ENCODE measurements around the gene GPR107. TPM values are rescaled to one million over a fixed set of nuclear protein-coding genes. Genes with fewer than 3 reads are reported as not detected.

The GPR107 gene
- total and polyA plus RNA-seq, 2 of the 8 experiments (the other 6 are each of a cell fraction or from before 2014, with no cell fraction given): 19.3 to 30.7 TPM

GRCh38 chr9:130110596-130111021, 56.9 kb downstream of the GPR107 start:
- DNase-seq (ENCODE audit: low read depth in 1 of 2, low spot score in 2 of 2): no peak
- H4K20me1 ChIP-seq (replicated peaks in 1 of 2; ENCODE audit: control insufficient read depth in 1 of 2, insufficient read depth in 2 of 2, low read length in 2 of 2): no peaks in the 10 kb centered on the region
- H3K23me2 ChIP-seq (ENCODE audit: low read depth, low read length): no peaks in the 10 kb centered on the region
- H3K79me1 ChIP-seq (ENCODE audit: low read depth, low read length): no peaks in the 10 kb centered on the region
- ChIA-PET POLR2A (ENCODE audit: partially characterized antibody) (no interaction called here), CTCF (ENCODE audit: partially characterized antibody) (interaction anchor here (0.6 to 6.9 kb wide), 11 partner anchors 9 to 376 kb away, joined by 3 to 35 read pairs (median 3); no protein-coding TSS in a partner anchor)
- H3K9me3 ChIP-seq (ENCODE audit: insufficient read depth in 2 of 2, low read depth in 1 of 2, low read length in 1 of 2): no peaks in the 10 kb centered on the region
- H4K91ac ChIP-seq (replicated peaks; ENCODE audit: insufficient read length, low read length): no peak overlapping the region
- no peak overlapping the region for H2BK12ac ChIP-seq (ENCODE audit: low read depth, low read length)
- H3K79me2 ChIP-seq (ENCODE audit: control insufficient read depth in 1 of 2, insufficient read depth in 2 of 2, low read length in 2 of 2): no peaks in the 10 kb centered on the region
- no peak overlapping the region for H4K5ac ChIP-seq (ENCODE audit: insufficient read length, low read depth, low read length)
- no peak overlapping the region for H3K23ac ChIP-seq (ENCODE audit: insufficient read length)
- H2BK15ac ChIP-seq (ENCODE audit: low read length): no peak overlapping the region
- 83% methylated on average over 7 of the region's 7 CpGs; no CpG with 5 or more reads in 1 of the 2 experiments for WGBS, 2 experiments (ENCODE audit: extremely low coverage in 1 of 2, insufficient coverage in 1 of 2, insufficient read length in 1 of 2, insufficient replicate concordance in 2 of 2, low coverage in 1 of 2, low lambda C conversion rate in 2 of 2, missing lambda C conversion rate in 1 of 2)
- no peak overlapping the region for H3K27ac ChIP-seq (ENCODE audit: low read depth, low read length)
- H3K9ac ChIP-seq (replicated peaks in 1 of 4; ENCODE audit: extremely low read depth in 1 of 4, low read depth in 3 of 4, low read length in 3 of 4): no peak overlapping the region
- H3K56ac ChIP-seq (replicated peaks; ENCODE audit: insufficient read length, low read depth, low read length): no peak overlapping the region
- H3K18ac ChIP-seq (ENCODE audit: extremely low read depth, low read length): no peak overlapping the region
- H2BK20ac ChIP-seq (ENCODE audit: low read length): no peak overlapping the region
- no peak for FAIRE-seq
- H3K4me3 ChIP-seq (ENCODE audit: extremely low read depth in 1 of 4, insufficient read depth in 2 of 4, low read depth in 3 of 4, low read length in 4 of 4): no peak overlapping the region
- no peak overlapping the region for H3K4ac ChIP-seq (replicated peaks; ENCODE audit: insufficient read length, low read depth, low read length)
- H3K4me1 ChIP-seq (replicated peaks in 1 of 4; ENCODE audit: control insufficient read depth in 3 of 4, insufficient read depth in 4 of 4, low read length in 3 of 4): peaks cover 0 to 3% (median 0%) of the 10 kb centered on the region in 4 experiments; a peak in 1 of 7 replicates
- H3K27me3 ChIP-seq (replicated peaks in 1 of 4; ENCODE audit: control insufficient read depth in 3 of 4, extremely low read depth in 1 of 4, insufficient read depth in 3 of 4, low read length in 3 of 4): no peaks in the 10 kb centered on the region
- no peak overlapping the region for H4K8ac ChIP-seq (ENCODE audit: extremely low read depth, insufficient read depth, low read length)
- no peak overlapping the region for H3K14ac ChIP-seq (ENCODE audit: insufficient read length)
- H2AK5ac ChIP-seq (ENCODE audit: low read depth, low read length): no peak overlapping the region
- H2AFZ ChIP-seq (ENCODE audit: low read length): no peak overlapping the region
- H3K36me3 ChIP-seq (ENCODE audit: control insufficient read depth in 2 of 4, insufficient read depth in 4 of 4, low read length in 3 of 4): peaks cover 3 to 8% (median 3%) of the 10 kb centered on the region in 4 experiments; a peak in 4 of 8 replicates
- H2BK5ac ChIP-seq (ENCODE audit: low read depth, low read length): no peak overlapping the region
- no peak overlapping the region for H3K4me2 ChIP-seq (ENCODE audit: insufficient read depth in 1 of 2, low read depth in 2 of 2, low read length in 2 of 2)
- H2BK120ac ChIP-seq (replicated peaks; ENCODE audit: low read depth, low read length): no peak overlapping the region
- TF ChIP-seq KDM4A (IDR thresholded peaks at IDR 0.05; ENCODE audit: low read depth, low read length, severe bottlenecking) (no peak), HDAC6 (IDR thresholded peaks at IDR 0.05; ENCODE audit: low read depth, low read length) (no peak), BRCA1 (IDR thresholded peaks at IDR 0.05; ENCODE audit: low read depth, low read length) (no peak), BACH1 (IDR thresholded peaks at IDR 0.05; ENCODE audit: low read length) (no peak), TEAD4 (IDR thresholded peaks at IDR 0.05; ENCODE audit: low read depth, low read length) (no peak), RNF2 (IDR thresholded peaks at IDR 0.05; ENCODE audit: borderline replicate concordance, low read depth, low read length, missing control alignments, poor library complexity, severe bottlenecking) (no peak), FOSL1 (IDR thresholded peaks at IDR 0.05; ENCODE audit: insufficient read depth, low read depth, low read length) (no peak), CBX8 (IDR thresholded peaks at IDR 0.05; ENCODE audit: borderline replicate concordance, low read depth, low read length) (no peak), SIX5 (IDR thresholded peaks at IDR 0.05; ENCODE audit: low read depth, low read length) (no peak), HDAC2 (IDR thresholded peaks at IDR 0.05; ENCODE audit: borderline replicate concordance in 1 of 2, low read depth in 2 of 2, low read length in 2 of 2) (no peak), SIRT6 (IDR thresholded peaks at IDR 0.05; ENCODE audit: low read length) (no peak), SRF (IDR thresholded peaks at IDR 0.05; ENCODE audit: low read depth, low read length) (no peak), ATF3 (IDR thresholded peaks at IDR 0.05; ENCODE audit: insufficient read depth, low read depth, low read length) (no peak), POLR2AphosphoS5 (IDR thresholded peaks at IDR 0.05; ENCODE audit: low read depth, low read length) (no peak)
